ENCODE measurements around the gene VPS51. TPM values are rescaled to one million over a fixed set of nuclear protein-coding genes. Genes with fewer than 3 reads are reported as not detected.
A peak's percentile ranks its signal among the peaks of the same experiment; 100 is the strongest.

VPS51 gene
- total RNA-seq, 4 donors from 2014 or later: 280 to 636 (median 416) TPM

DNA sequence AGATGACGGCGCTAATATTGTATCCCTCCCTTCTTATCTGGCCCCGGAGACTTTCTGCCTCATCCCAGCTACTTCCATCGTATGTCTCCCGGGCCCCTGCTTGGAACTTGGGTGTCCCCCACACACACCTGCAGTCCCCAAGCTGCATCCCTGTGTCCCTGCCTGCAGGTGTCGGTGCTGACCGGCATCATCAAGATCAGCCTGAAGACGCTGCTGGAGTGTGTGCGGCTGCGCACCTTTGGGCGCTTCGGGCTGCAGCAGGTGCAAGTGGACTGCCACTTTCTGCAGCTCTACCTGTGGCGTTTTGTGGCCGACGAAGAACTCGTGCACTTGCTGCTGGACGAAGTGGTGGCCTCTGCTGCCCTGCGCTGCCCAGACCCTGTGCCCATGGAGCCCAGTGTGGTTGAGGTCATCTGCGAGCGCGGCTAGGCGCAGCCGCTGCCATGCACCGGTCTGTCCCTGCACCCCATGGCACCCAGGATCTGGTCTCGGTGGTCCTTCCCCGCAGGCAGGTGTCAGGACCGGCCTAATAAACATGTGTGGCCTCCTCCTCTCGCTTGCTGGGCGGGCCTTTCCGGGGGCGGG is 15.2 kb downstream of the VPS51 start:
- Histone ChIP-seq H3K27me3 (no peaks in the 10 kb centered on the region), H3K4me3 (peak overlapping the region in 2 of 4 donors; percentile 58 to 59), H3K27ac (peak overlapping the region in 3 of 4 donors; percentile 69 to 82 (median 77)), H3K4me1 (peaks cover 5 to 40% (median 24%) of the 10 kb centered on the region in 4 donors), H3K9me3 (no peaks in the 10 kb centered on the region), H3K36me3 (peaks cover 0 to 23% (median 0%) of the 10 kb centered on the region in 3 donors)
- no peak for TF ChIP-seq POLR2A (IDR thresholded peaks at IDR 0.05)
- TF ChIP-seq, protein P1, sequence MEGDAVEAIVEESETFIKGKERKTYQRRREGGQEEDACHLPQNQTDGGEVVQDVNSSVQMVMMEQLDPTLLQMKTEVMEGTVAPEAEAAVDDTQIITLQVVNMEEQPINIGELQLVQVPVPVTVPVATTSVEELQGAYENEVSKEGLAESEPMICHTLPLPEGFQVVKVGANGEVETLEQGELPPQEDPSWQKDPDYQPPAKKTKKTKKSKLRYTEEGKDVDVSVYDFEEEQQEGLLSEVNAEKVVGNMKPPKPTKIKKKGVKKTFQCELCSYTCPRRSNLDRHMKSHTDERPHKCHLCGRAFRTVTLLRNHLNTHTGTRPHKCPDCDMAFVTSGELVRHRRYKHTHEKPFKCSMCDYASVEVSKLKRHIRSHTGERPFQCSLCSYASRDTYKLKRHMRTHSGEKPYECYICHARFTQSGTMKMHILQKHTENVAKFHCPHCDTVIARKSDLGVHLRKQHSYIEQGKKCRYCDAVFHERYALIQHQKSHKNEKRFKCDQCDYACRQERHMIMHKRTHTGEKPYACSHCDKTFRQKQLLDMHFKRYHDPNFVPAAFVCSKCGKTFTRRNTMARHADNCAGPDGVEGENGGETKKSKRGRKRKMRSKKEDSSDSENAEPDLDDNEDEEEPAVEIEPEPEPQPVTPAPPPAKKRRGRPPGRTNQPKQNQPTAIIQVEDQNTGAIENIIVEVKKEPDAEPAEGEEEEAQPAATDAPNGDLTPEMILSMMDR (IDR thresholded peaks at IDR 0.05): peak in 1 of 6 experiments; percentile 1
- peak in 1 of 3 donors; percentile 49 for DNase-seq

- H3K9me3 ChIP-seq: no peaks in the 10 kb centered on the region
- peaks cover 0 to 23% (median 0%) of the 10 kb centered on the region in 3 donors for H3K36me3 ChIP-seq
- H3K4me3 ChIP-seq: peak within 1 kb of the TSS; percentile 37 to 68 (median 58)
- no peaks in the 10 kb centered on the region for H3K27me3 ChIP-seq
- TF ChIP-seq, protein P1 (IDR thresholded peaks at IDR 0.05): peak in 1 of 6 experiments; percentile 1
- TF ChIP-seq POLR2A (IDR thresholded peaks at IDR 0.05): peak; percentile 92 to 96
- DNase-seq: peak; percentile 98 to 99 (median 99)
- H3K4me1 ChIP-seq: peaks cover 11 to 47% (median 29%) of the 10 kb centered on the region in 4 donors
- peak within 1 kb of the TSS; percentile 67 to 82 (median 73) for H3K27ac ChIP-seq
Observed at GRCh38 chr11:65111744-65112545, 15.9 kb downstream of the VPS51 start, which contains the start of gene TM7SF2. Gene TM7SF2 (plus strand): TSS chr11:65111872. CDS start chr11:65112016, 144 bp downstream.

GRCh38 chr11:65112546-65113360 is 16.7 kb downstream of the VPS51 start:
- peak; percentile 75 to 87 (median 85) for DNase-seq
- H3K9me3 ChIP-seq: no peaks in the 10 kb centered on the region
- peaks cover 11 to 48% (median 30%) of the 10 kb centered on the region in 4 donors for H3K4me1 ChIP-seq
- H3K4me3 ChIP-seq: peak overlapping the region; percentile 37 to 68 (median 58)
- H3K27ac ChIP-seq: peak overlapping the region; percentile 67 to 82 (median 73)
- no peaks in the 10 kb centered on the region for H3K27me3 ChIP-seq
- TF ChIP-seq POLR2A (IDR thresholded peaks at IDR 0.05): no peak
- TF ChIP-seq, protein P1 (IDR thresholded peaks at IDR 0.05): peak; percentile 91 to 95 (median 93)
- peaks cover 0 to 20% (median 0%) of the 10 kb centered on the region in 3 donors for H3K36me3 ChIP-seq

DNA sequence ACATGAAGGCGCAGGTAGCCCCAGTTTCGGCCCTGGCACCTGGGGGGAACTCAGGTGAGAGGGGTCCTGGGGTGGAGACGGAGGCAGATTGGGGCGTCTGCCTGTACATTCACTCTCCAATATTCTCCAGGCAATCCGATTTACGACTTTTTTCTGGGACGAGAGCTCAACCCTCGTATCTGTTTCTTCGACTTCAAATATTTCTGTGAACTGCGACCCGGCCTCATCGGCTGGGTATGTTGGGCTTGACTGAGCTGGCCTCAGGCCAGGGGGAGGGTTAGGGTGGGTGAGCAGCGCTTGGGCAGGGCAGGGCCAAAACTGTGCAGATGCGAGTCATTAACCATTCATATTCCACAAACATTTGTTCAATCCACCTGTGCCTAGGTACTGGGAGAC is 17.3 kb downstream of the VPS51 start:
- peaks cover 11 to 48% (median 30%) of the 10 kb centered on the region in 4 donors for H3K4me1 ChIP-seq
- H3K27ac ChIP-seq: peak overlapping the region in 2 of 4 donors; percentile 77 to 82
- no peak for DNase-seq
- H3K27me3 ChIP-seq: no peaks in the 10 kb centered on the region
- no peak for TF ChIP-seq POLR2A (IDR thresholded peaks at IDR 0.05)
- TF ChIP-seq, protein P1 (IDR thresholded peaks at IDR 0.05): no peak
- peak overlapping the region; percentile 37 to 68 (median 58) for H3K4me3 ChIP-seq
- H3K36me3 ChIP-seq: peaks cover 0 to 14% (median 0%) of the 10 kb centered on the region in 3 donors
- no peaks in the 10 kb centered on the region for H3K9me3 ChIP-seq

DNA sequence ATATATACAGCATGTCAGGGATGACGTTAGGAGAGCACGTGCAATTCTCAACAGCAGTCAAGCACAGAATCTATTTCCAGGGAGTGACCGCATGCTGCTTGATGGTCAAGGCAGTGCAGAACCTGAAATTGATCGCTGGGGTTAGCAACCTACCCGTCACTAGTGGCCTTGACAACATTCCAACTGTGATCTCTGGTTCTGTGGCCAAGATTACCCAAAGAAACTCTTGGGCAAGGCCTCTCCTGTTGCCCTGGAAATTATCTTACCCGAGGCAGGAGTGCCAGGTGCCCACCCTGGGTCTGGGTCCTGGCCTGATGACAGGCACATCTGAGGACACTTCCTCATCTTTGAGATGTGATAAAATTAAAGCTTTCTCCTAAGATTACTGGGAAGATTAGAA is 17.8 kb downstream of the VPS51 start:
- peaks cover 0 to 11% (median 0%) of the 10 kb centered on the region in 3 donors for H3K36me3 ChIP-seq
- H3K27ac ChIP-seq: no peak overlapping the region
- H3K4me1 ChIP-seq: peaks cover 11 to 48% (median 30%) of the 10 kb centered on the region in 4 donors
- no peak overlapping the region for H3K4me3 ChIP-seq
- no peaks in the 10 kb centered on the region for H3K27me3 ChIP-seq
- DNase-seq: no peak
- TF ChIP-seq, protein P1 (IDR thresholded peaks at IDR 0.05): no peak
- TF ChIP-seq POLR2A (IDR thresholded peaks at IDR 0.05): no peak
- no peaks in the 10 kb centered on the region for H3K9me3 ChIP-seq
